AG10803 (cell line): ENCODE measurements around the gene DYNLT2.

Source experiments
- DNase-seq: peaks from one replicate; pipeline ENCODE4 v3.0.0; 2010; ENCODE audit warnings: low read depth
- H3K4me3 ChIP-seq: 2 replicates; pipeline ENCODE4 v1.5.1; 2011; ENCODE audit warnings: mild to moderate bottlenecking, low read length, control low read depth
- CTCF ChIP-seq: conservative IDR thresholded peaks from 2 replicates; pipeline ENCODE4 v1.5.1; 2011; ENCODE audit warnings: mild to moderate bottlenecking, low read length, control low read depth, inconsistent platforms

Gene DYNLT2

GRCh38 chr6:169782966-169783365 lies 31.6 kb upstream of the DYNLT2 start:
- no peak for TF ChIP-seq CTCF
- no peak for DNase-seq
- no peak overlapping the region for H3K4me3 ChIP-seq

DNA sequence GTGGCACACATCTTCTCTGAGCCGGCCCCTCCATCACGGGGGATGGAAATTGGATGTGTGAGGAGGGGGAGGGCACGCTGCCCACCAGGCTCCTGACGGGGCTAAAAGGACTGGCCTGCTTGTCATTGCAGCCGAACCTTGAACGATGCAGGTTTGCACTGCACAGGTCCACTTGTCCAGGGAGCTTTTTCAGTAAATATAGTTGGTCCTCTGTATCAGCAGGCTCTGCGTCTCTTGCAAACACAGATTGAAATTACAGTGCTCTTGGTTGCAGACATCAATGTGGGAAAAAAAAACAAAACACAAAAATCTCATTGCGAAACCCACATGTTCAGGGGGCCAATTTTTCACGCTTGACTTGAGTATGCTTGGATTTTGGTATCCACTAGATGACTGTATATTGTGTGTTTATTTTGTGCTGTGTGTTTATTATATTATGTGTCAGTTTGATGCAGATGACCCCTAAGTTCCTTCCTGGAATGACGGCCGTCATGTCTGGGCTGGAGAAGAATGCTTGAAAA lies 29.3 kb upstream of the DYNLT2 start:
- DNase-seq = peak; percentile 33
- no peak overlapping the region for H3K4me3 ChIP-seq
- no peak for TF ChIP-seq CTCF

DNA sequence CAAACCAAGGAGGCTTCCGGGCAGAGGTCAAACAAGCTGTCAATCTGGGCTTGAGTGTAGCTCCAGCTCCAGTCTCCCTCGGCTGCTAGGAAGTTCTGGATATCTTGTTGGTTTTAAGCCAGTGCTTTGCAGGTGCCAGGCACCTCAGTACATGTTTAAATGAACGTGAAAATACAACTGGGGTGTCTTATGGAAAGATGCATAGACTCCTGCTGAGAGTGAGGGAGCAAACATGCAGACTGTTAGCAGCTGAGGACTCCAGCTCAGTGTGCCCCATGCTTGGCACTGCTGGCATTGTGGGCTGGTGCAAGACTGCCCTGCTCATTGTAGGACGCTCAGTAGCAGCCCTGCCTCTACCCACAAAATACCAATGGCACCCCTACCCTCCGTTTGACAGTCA lies 28.5 kb upstream of the DYNLT2 start:
- TF ChIP-seq CTCF = no peak
- no peak for DNase-seq
- no peak overlapping the region for H3K4me3 ChIP-seq

GRCh38 chr6:169779092-169779815 lies 27.9 kb upstream of the DYNLT2 start:
- no peak for TF ChIP-seq CTCF
- no peak for DNase-seq
- H3K4me3 ChIP-seq = no peak overlapping the region

- DNase-seq = no peak
- H3K4me3 ChIP-seq = no peak overlapping the region
- no peak for TF ChIP-seq CTCF
These were observed 27.3 kb upstream of the DYNLT2 start for GRCh38 chr6:169778646-169779045.

DNA sequence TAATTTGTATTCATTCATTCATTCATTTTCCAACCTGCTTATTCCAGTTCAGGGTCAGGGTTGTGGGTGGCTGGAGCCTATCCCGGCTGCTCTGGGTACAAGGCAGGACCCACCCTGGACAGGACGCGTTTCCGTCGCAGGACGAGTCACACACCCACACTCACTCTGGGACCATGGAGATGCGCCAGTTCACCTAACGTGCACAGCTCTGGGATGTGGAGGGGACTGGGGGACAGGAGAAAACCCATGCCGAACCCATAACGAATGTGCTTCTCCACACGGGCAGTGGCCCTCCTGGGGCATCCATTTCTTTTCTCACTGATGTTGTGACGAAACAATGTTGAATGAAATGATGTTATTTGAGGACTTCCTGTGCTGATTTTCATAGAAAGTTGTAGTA lies 26.5 kb upstream of the DYNLT2 start:
- DNase-seq = no peak
- H3K4me3 ChIP-seq = no peak overlapping the region
- no peak for TF ChIP-seq CTCF

- no peak for TF ChIP-seq CTCF
- H3K4me3 ChIP-seq = no peak overlapping the region
- DNase-seq = no peak
These were observed 25.0 kb upstream of the DYNLT2 start for GRCh38 chr6:169776379-169776778.
